Muscle of back (tissue), 11 donors: ENCODE data around the gene COQ3. TPM values are rescaled to one million over a fixed set of nuclear protein-coding genes. Genes with fewer than 3 reads are reported as not detected.

Source experiments
- DNase-seq, 3 donors: peaks; one replicate each; pipeline versions ENCODE4 v3.0.0 to v3.0.0-alpha.2; 2013
- polyA plus RNA-seq, 10 donors: library from polyadenylated mRNA; unstranded; fragments of 120-200 nt; gene quantifications; one replicate each; pipeline ENCODE4 v1.2.1, GENCODE V29; 2013; ENCODE audit not compliant: insufficient read length in 10 of 10

COQ3 gene
- polyA plus RNA-seq, 10 donors, result 7.1 to 11.2 (median 9.0) TPM

DNA sequence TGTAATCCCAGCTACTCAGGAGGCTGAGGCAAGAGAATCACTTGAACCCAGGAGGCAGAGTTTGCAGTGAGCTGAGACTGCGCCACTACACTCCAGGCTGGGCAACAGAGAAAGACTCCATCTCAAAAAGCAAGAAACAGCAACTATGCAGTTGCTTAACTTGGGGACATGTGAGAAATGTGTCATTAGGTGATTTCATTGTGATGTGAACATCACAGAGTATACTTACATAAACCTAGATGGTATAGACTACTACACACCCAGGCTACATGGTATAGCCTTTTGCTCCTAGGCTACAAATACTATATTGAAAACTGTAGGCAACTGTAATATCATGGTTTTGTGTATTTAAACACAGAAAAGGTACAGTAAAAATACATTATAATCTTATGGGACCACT, 3.3 kb upstream of the COQ3 start:
- no peak for DNase-seq

- no peak for DNase-seq
Observed at GRCh38 chr6:99393366-99393697, 663 bp downstream of the COQ3 start.

- no peak for DNase-seq
Observed at GRCh38 chr6:99390896-99391295, 3.1 kb downstream of the COQ3 start.

- DNase-seq, result no peak
Observed at GRCh38 chr6:99384507-99384906, 9.5 kb downstream of the COQ3 start.

DNA sequence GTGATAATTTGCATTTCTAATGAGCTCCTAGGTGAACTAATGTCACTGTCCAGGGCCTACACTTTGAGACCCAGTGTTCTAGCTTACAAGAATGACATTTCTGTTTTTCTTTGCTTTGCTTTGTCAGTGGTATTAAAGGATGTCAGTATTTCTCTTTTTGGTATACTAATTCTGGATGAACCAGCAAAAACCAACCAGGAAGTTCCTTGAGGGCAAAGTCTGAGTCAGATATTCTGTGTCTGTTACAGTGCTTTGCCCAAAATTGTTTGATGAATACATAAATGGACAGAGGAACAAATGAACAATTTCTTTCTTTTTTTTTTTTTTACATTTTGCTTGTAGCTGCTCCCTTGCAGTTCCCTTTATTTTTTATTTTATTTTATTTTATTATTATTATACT, 15.4 kb downstream of the COQ3 start:
- DNase-seq, result no peak

DNA sequence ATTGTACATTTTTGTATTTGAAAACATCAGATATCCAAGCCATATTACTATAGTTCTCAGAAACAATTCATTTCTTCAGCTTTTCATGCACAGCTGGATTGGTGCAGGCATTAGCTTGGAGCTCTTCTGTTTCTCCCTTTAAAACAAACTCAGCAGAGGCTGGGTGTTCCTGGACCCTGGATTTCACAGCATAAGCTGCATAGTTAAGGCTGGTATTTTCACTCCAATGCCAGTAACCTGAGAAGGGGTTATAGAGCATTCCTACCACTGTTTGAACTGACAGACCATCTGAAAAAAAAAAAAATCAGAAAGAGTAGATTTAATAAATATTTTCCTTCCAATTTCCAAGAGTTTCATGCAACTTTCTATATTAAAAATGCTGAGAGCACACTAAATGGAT, 24.5 kb downstream of the COQ3 start:
- no peak for DNase-seq

DNA sequence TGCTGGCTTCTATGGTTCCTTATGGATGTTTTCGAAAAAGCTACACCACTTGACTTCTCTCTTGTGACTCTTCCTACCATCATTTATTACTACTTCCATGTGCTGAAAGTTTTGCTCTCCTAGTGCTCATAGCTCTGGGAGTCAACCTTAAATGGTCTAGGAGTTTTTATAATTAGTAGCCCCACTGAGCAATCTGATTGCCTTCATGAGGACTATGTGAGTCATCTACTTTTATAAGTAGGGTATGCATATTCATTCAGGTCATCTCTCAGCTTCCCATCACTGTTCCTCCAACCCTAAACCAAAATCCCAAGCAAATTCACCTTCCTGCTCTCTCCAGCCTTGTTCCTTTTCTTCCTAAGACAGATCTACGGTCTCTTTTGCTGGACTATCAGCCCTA, 27.1 kb downstream of the COQ3 start:
- DNase-seq, result no peak

DNA sequence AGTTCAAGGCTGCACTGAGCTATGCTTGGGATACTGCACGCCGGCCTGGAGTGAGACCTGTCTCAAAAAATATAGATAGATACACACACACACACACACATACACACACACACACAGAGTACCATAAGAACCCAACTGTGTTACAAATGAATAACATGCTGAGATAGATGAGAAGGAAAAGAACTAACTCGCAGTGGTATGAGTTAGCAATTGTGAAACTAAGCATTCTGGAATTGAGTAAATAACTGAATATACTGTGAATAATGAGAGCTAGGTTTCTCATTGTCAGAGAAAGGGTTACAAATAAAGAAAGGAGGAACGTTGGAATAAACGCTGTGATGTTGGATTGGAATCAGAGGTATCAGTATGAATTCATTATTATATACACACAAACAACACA, 30.0 kb downstream of the COQ3 start:
- DNase-seq, result no peak

DNA sequence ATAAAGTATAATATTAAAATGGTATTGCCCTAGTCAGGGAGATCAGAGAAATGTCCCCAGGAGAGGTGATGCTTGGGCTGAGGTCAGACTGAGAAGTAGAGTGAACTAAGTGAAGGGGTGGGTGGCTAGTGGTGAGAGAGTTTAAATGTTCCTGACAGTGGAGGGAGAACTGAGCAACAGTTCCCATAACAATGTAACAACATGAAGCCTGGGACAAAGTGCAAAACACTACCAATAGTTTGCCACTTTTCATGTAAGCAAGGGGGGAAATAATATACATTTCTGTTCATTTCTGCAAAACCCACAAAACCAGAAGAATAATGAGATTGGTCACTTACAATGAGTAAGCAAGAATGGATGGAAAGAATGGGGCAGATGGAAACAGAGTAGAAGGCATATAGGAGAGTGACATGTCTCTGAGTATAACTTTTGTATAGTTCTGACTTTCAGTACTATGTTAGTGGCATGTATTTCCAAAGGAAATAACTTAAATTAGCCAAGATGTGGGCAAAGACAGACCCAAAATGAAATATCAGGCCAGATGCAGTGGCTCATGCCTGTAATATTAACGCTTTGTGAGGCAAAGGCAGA, 31.2 kb downstream of the COQ3 start:
- DNase-seq, result no peak

- DNase-seq, result no peak
Observed at GRCh38 chr6:99359800-99360199, 34.2 kb downstream of the COQ3 start.

- no peak for DNase-seq
Observed at GRCh38 chr6:99356641-99357040, 37.4 kb downstream of the COQ3 start.

DNA sequence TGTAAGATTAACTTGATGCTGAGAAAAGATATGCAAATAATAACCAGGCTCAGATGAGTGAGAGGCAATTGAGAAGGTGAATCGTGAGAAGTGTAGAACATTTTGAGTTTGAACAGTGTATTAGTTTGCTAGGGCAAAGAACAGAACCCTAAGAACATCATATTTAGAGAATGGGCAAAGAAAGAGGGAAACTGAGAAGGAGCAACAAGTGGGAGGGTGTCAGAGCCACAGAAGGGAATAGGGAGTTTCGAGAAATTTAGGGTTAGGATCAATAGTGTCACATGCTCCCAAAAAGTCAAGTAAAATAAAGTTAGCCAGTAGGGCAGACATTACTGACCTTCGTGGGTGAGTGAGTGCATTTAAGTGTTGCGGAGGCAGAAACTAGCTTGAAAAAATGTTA, 39.0 kb downstream of the COQ3 start:
- no peak for DNase-seq

- DNase-seq, result peak in 1 of 3 donors; percentile 15
Observed at GRCh38 chr6:99353126-99353525, 40.9 kb downstream of the COQ3 start.

- DNase-seq, result no peak
Observed at GRCh38 chr6:99350573-99350972, 43.4 kb downstream of the COQ3 start.

GRCh38 chr6:99349171-99350141, 44.5 kb downstream of the COQ3 start, which contains the start of gene FAXC:
FAXC (minus strand) TSS chr6:99349674; CDS start chr6:99349372, 302 bp downstream.
- DNase-seq, result peak; percentile 7 to 60 (median 29)

DNA sequence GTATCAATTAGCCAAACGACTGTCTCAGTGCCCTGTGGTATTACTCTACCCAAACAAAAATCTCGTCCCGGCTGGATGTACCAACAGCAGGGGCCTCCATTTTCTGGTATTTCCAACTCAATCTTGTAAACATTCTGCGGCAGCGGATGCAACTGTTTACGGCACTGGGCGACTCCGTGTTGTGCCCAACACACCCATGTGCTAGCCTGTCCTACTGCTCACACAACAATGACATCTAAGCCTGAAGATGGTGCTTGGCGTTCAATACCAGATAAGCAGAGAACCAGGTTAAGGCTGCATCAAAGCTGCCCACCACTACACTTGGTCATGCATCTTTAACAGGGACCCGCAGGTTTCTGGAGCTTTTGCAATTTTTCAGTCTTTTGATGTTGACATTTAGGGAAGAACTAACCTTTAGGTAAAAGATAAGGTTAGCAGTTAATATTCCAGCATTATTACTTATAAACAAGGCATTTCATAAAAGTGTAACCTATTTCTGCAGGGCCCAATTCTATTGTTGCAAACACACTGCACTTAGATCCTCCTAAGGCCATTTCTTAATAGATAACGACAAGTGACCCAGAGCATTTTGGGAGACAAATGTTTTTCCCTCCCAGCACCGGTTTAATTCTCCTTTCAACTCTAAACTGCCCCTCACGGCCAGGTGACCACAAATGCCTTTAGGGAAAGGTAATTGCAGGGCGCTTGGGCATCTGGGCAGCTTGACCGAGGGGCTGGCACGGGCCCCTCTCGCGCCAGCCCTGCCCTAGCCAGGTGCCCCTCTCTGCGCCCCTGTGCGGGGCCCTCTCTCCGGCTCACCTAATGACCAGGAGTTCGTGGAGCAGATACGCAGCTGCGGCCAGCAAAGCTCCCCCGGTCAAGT, 45.5 kb downstream of the COQ3 start:
- no peak for DNase-seq

GRCh38 chr6:99347804-99348203, 46.2 kb downstream of the COQ3 start:
- DNase-seq, result no peak

DNA sequence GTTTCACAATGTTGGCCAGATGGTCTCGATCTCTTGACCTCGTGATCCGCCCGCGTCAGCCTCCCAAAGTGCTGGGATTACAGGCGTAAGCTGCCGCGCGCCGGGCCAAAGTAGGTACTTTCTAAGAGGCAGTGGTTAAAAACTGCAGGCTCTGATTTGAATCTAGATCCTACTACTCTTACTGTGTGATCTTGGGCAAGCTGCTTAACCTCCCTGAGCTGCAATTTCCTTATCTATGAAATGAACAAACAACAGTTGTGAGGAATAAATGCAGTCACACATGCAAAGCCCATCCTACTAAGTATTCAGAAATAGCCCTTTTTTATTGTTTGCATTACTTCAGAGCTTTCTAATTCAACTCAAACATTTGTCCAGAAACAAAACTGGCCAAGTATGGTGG, 47.4 kb downstream of the COQ3 start:
- DNase-seq, result no peak

DNA sequence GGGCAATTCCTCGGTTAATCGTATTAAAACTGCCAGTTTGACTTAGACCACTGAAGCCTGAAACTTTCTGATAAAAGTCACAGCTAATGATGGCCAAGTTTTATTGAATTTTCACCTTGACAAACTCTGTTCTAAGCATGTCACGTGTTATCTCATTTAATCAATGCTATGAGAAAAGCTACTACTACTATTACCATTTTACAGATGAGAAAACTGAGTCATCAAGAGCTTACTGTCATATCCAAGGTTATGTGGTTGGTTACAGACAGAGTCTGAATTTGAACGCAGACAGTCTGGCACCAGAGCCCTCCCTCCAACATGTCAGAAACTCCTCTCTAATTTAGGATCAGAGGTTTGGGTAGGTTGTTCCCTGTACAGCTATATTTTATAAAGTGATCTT, 48.8 kb downstream of the COQ3 start:
- no peak for DNase-seq

DNA sequence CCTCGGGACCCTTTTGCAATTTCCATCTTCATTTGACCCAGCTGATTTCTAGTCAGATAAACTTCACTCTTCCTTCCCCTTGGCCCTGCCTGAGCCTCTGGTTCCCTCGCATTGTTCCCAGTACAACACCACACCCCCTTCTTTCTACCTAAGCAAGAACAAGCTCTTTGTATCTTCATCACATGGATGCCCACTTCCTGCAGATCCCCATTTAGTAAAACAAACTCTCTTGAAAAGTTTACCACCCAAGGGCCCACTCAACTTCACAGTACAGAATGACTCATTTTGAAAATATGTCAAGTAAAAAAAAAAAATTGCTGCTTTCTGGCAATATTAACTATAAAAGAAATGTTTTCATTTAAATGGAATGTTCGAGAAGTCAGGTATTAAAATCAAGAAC, 49.7 kb downstream of the COQ3 start:
- DNase-seq, result peak in 1 of 3 donors; percentile 9

- no peak for DNase-seq
Observed at GRCh38 chr6:99341862-99342455, 52.0 kb downstream of the COQ3 start.

DNA sequence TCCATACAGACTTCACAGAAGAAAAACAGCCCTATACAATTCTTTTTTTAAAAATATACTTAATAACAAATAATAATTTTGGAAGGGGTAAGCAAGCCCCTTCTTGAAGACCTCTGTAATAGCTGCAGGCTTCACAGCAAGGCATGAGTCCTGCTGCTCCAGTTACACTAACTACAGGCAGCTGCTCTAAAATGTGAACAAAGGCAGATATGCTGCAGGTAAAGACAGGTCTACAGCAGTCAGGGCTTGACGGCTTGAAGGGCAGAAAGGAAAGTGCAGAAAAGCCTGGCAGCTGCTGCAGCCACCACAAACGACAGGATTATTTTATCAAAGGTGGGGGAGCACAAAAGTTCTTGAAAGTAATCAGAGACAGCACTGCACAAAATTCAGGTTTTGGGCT, 55.8 kb downstream of the COQ3 start:
- DNase-seq, result no peak
